H1 (cell line): ENCODE results near the gene OBSL1. TPM values are rescaled to one million over a fixed set of nuclear protein-coding genes. Genes with fewer than 3 reads are reported as not detected.

Source experiments
- CHD2 ChIP-seq: IDR thresholded peaks from 2 replicates; pipeline ENCODE4 v1.6.1; 2012; ENCODE audit warnings: low read length, improper control_type of control experiment
- CTBP2 ChIP-seq: IDR thresholded peaks from 2 replicates; pipeline ENCODE4 v1.7.0; 2011; ENCODE audit warnings: borderline replicate concordance, mild to moderate bottlenecking, moderate library complexity, mixed read lengths, low read length; ENCODE audit not compliant: insufficient read depth, insufficient read length
- NANOG ChIP-seq: IDR thresholded peaks from 2 replicates; pipeline ENCODE4 v1.6.1; 2011; ENCODE audit warnings: low read length, low read depth, mild to moderate bottlenecking, inconsistent platforms; ENCODE audit not compliant: insufficient read depth, poor library complexity, severe bottlenecking
- PHF8 ChIP-seq: fragments of 200-600 bp; sonication (generic); conservative IDR thresholded peaks from 2 replicates; pipeline ENCODE4 v1.7.1; 2012; ENCODE audit warnings: low read depth, mild to moderate bottlenecking, inconsistent platforms, low read length, moderate library complexity
- POLR2AphosphoS5 ChIP-seq: IDR thresholded peaks from 2 replicates; pipeline ENCODE4 v1.6.1; 2011; ENCODE audit warnings: low read depth, low read length
- SUZ12 ChIP-seq: fragments of 200-600 bp; sonication (generic); IDR thresholded peaks from 2 replicates; pipeline ENCODE4 v1.6.1; 2012; ENCODE audit warnings: mild to moderate bottlenecking, inconsistent platforms, low read length, moderate library complexity, mixed read lengths
- TAF7 ChIP-seq: optimal IDR thresholded peaks from 2 replicates; pipeline ENCODE3; 2011; ENCODE audit warnings: low read depth, mild to moderate bottlenecking, inconsistent platforms, low read length, moderate library complexity, borderline replicate concordance
- polyA plus RNA-seq, 7 experiments: library from polyadenylated mRNA; depleted of rRNA in 3 of 7; stranded (reverse) in 5 of 7; unstranded in 2 of 7; fragments of >200 nt in 5 of 7; fragments of 200-250 nt in 2 of 7; gene quantifications; 1 replicate in 5 of 7; 2 replicates in 1 of 7; 4 replicates in 1 of 7; pipeline versions ENCODE4 v1.2.1 to v1.2.3, GENCODE V29; 2011 to 2013; ENCODE audit warnings: missing spikeins in 2 of 7, mixed read lengths in 2 of 7
- total RNA-seq: library from RNA; stranded (reverse); fragmentation: NEBNext Ultra II Directional; extraction: Animal tissue kit (Norgen Biotek cat#: 25700); gene quantifications from 2 replicates; pipeline ENCODE4 v1.2.1, GENCODE V29; 2021
- TF ChIP-seq, protein P1 (sequence below): fragments of 300-600 bp; sonication (generic); IDR thresholded peaks from 2 replicates; pipeline ENCODE4 v1.7.1; 2012; ENCODE audit warnings: low read length, moderate library complexity, mild to moderate bottlenecking, inconsistent platforms; ENCODE audit not compliant: insufficient replicate concordance
- TF ChIP-seq, protein P2 (sequence below): IDR thresholded peaks from 2 replicates; pipeline ENCODE4 v1.6.1; 2012; ENCODE audit warnings: low read length, inconsistent platforms

OBSL1 gene
- total and polyA plus RNA-seq, 2 of the 8 experiments (the other 6 are each of a cell fraction or from before 2014, with no cell fraction given) = 116 to 127 TPM

DNA sequence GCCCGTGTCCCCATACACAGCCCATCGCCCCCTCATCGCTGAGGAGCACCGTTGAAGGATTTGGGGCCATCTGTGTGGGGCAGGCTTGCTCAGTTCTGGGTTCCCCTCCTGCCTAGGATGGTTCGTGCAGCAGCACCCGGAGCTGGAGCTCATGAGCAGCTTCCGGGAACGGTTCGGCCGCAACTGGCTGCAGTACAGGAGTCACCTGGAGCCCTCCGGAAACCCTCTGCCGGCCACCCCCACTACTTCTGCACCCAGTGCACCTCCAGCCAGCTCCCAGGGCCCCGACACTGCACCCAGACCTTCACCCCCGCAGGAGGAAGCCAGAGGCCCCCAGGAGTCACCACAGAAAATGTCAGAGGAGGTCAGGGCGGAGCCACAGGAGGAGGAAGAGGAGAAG is 36.6 kb upstream of the OBSL1 start (continued):
- TF ChIP-seq, protein P1, sequence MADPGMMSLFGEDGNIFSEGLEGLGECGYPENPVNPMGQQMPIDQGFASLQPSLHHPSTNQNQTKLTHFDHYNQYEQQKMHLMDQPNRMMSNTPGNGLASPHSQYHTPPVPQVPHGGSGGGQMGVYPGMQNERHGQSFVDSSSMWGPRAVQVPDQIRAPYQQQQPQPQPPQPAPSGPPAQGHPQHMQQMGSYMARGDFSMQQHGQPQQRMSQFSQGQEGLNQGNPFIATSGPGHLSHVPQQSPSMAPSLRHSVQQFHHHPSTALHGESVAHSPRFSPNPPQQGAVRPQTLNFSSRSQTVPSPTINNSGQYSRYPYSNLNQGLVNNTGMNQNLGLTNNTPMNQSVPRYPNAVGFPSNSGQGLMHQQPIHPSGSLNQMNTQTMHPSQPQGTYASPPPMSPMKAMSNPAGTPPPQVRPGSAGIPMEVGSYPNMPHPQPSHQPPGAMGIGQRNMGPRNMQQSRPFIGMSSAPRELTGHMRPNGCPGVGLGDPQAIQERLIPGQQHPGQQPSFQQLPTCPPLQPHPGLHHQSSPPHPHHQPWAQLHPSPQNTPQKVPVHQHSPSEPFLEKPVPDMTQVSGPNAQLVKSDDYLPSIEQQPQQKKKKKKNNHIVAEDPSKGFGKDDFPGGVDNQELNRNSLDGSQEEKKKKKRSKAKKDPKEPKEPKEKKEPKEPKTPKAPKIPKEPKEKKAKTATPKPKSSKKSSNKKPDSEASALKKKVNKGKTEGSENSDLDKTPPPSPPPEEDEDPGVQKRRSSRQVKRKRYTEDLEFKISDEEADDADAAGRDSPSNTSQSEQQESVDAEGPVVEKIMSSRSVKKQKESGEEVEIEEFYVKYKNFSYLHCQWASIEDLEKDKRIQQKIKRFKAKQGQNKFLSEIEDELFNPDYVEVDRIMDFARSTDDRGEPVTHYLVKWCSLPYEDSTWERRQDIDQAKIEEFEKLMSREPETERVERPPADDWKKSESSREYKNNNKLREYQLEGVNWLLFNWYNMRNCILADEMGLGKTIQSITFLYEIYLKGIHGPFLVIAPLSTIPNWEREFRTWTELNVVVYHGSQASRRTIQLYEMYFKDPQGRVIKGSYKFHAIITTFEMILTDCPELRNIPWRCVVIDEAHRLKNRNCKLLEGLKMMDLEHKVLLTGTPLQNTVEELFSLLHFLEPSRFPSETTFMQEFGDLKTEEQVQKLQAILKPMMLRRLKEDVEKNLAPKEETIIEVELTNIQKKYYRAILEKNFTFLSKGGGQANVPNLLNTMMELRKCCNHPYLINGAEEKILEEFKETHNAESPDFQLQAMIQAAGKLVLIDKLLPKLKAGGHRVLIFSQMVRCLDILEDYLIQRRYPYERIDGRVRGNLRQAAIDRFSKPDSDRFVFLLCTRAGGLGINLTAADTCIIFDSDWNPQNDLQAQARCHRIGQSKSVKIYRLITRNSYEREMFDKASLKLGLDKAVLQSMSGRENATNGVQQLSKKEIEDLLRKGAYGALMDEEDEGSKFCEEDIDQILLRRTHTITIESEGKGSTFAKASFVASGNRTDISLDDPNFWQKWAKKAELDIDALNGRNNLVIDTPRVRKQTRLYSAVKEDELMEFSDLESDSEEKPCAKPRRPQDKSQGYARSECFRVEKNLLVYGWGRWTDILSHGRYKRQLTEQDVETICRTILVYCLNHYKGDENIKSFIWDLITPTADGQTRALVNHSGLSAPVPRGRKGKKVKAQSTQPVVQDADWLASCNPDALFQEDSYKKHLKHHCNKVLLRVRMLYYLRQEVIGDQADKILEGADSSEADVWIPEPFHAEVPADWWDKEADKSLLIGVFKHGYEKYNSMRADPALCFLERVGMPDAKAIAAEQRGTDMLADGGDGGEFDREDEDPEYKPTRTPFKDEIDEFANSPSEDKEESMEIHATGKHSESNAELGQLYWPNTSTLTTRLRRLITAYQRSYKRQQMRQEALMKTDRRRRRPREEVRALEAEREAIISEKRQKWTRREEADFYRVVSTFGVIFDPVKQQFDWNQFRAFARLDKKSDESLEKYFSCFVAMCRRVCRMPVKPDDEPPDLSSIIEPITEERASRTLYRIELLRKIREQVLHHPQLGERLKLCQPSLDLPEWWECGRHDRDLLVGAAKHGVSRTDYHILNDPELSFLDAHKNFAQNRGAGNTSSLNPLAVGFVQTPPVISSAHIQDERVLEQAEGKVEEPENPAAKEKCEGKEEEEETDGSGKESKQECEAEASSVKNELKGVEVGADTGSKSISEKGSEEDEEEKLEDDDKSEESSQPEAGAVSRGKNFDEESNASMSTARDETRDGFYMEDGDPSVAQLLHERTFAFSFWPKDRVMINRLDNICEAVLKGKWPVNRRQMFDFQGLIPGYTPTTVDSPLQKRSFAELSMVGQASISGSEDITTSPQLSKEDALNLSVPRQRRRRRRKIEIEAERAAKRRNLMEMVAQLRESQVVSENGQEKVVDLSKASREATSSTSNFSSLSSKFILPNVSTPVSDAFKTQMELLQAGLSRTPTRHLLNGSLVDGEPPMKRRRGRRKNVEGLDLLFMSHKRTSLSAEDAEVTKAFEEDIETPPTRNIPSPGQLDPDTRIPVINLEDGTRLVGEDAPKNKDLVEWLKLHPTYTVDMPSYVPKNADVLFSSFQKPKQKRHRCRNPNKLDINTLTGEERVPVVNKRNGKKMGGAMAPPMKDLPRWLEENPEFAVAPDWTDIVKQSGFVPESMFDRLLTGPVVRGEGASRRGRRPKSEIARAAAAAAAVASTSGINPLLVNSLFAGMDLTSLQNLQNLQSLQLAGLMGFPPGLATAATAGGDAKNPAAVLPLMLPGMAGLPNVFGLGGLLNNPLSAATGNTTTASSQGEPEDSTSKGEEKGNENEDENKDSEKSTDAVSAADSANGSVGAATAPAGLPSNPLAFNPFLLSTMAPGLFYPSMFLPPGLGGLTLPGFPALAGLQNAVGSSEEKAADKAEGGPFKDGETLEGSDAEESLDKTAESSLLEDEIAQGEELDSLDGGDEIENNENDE = no peak
- no peak for TF ChIP-seq POLR2AphosphoS5
- TF ChIP-seq TAF7 = no peak
- TF ChIP-seq CHD2 = no peak
- no peak for TF ChIP-seq SUZ12
- TF ChIP-seq, protein P2, sequence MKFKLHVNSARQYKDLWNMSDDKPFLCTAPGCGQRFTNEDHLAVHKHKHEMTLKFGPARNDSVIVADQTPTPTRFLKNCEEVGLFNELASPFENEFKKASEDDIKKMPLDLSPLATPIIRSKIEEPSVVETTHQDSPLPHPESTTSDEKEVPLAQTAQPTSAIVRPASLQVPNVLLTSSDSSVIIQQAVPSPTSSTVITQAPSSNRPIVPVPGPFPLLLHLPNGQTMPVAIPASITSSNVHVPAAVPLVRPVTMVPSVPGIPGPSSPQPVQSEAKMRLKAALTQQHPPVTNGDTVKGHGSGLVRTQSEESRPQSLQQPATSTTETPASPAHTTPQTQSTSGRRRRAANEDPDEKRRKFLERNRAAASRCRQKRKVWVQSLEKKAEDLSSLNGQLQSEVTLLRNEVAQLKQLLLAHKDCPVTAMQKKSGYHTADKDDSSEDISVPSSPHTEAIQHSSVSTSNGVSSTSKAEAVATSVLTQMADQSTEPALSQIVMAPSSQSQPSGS = no peak
- TF ChIP-seq CTBP2 = no peak
- no peak for TF ChIP-seq PHF8
- TF ChIP-seq NANOG = no peak
